Activated CD4-positive, alpha-beta T cell treated with anti-CD3 and anti-CD28 coated beads, Interleukin-2, amount 10 ng/mL, durations not matched to agents 24 days and 14 days (primary cell): Measurements from ENCODE around the gene APBA2. TPM values are rescaled to one million over a fixed set of nuclear protein-coding genes. Genes with fewer than 3 reads are reported as not detected.

Experiments used
- DNase-seq: peaks from one replicate; pipeline ENCODE4 v3.0.0; 2022
- H3K27ac Mint-ChIP-seq: one replicate; pipeline ENCODE4 v1.8.0; 2022; ENCODE audit warnings: mild to moderate bottlenecking, mixed read lengths
- H3K27me3 Mint-ChIP-seq: one replicate; pipeline ENCODE4 v1.8.0; 2022; ENCODE audit warnings: mixed read lengths
- H3K36me3 Mint-ChIP-seq: one replicate; pipeline ENCODE4 v1.8.0; 2022; ENCODE audit warnings: low read depth, mild to moderate bottlenecking, mixed read lengths
- H3K4me1 Mint-ChIP-seq: one replicate; pipeline ENCODE4 v1.8.0; 2021; ENCODE audit warnings: mixed read lengths
- H3K4me3 Mint-ChIP-seq: one replicate; pipeline ENCODE4 v1.8.0; 2022; ENCODE audit warnings: mild to moderate bottlenecking, moderate library complexity, mixed read lengths
- H3K9me3 Mint-ChIP-seq: one replicate; pipeline ENCODE4 v1.8.0; 2021; ENCODE audit warnings: mixed read lengths
- intact Hi-C: fragments of 100-400 bp; cut with micrococcal nuclease; formaldehyde crosslinking; loops from one replicate; pipeline ENCODE4 v1.15.1; 2023
- total RNA-seq: library from RNA; stranded (reverse); gene quantifications from 2 replicates; pipeline ENCODE4 v1.2.3, GENCODE V29; 2022

The APBA2 gene
- total RNA-seq, 1 donor from 2014 or later: 1.9 TPM

DNA sequence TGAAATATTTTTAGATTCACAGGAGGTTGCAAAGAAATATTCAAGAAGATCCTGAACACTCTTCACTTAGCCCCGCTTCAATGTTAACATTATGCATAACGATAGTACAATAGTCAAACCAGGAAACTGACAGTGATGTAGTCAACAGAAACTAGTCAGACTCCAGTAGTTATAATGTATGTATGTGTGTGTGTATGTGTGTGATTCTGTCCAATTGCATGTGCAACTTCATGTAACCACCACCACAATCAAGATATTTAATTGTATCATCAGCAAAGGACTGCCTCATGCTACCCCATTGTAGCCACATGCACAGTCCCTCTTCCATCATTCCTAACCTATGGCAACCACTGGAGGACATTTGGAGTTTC is 77.9 kb downstream of the APBA2 start:
- Mint-ChIP-seq H3K27ac (no peak overlapping the region), H3K4me3 (no peak overlapping the region), H3K36me3 (no peaks in the 10 kb centered on the region), H3K9me3 (no peaks in the 10 kb centered on the region), H3K27me3 (no peaks in the 10 kb centered on the region), H3K4me1 (peaks cover 5% of the 10 kb centered on the region)
- intact Hi-C loops: no loop called here
- DNase-seq: no peak

GRCh38 chr15:28964098-28964497 is 78.3 kb downstream of the APBA2 start:
- no peaks in the 10 kb centered on the region for H3K9me3 Mint-ChIP-seq
- no peaks in the 10 kb centered on the region for H3K27me3 Mint-ChIP-seq
- peaks cover 5% of the 10 kb centered on the region for H3K4me1 Mint-ChIP-seq
- no peaks in the 10 kb centered on the region for H3K36me3 Mint-ChIP-seq
- no peak overlapping the region for H3K27ac Mint-ChIP-seq
- no peak for DNase-seq
- intact Hi-C loops: no loop called here
- H3K4me3 Mint-ChIP-seq: no peak overlapping the region

DNA sequence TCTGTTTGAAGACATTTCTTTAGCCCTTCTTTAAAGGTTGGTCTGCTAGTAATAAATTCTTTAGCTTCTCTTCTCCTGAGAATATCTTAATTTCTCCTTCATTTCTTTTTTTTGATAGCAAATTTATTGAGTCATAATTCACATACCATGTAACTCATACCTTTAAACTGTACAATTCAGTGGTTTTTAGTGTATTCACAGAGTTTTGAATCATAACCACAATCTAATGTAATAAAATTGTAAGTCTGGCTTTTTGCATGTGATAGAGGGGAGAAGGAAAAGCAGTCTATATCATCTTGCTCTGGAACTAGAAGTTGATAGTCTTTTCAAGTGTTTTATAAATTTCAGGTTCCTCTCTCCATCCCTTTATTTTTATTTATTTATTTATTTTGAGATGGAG is 81.3 kb downstream of the APBA2 start:
- no peaks in the 10 kb centered on the region for H3K36me3 Mint-ChIP-seq
- no peak overlapping the region for H3K27ac Mint-ChIP-seq
- intact Hi-C loops: no loop called here
- no peak overlapping the region for H3K4me3 Mint-ChIP-seq
- no peaks in the 10 kb centered on the region for H3K27me3 Mint-ChIP-seq
- DNase-seq: no peak
- no peaks in the 10 kb centered on the region for H3K9me3 Mint-ChIP-seq
- peaks cover 5% of the 10 kb centered on the region for H3K4me1 Mint-ChIP-seq

DNA sequence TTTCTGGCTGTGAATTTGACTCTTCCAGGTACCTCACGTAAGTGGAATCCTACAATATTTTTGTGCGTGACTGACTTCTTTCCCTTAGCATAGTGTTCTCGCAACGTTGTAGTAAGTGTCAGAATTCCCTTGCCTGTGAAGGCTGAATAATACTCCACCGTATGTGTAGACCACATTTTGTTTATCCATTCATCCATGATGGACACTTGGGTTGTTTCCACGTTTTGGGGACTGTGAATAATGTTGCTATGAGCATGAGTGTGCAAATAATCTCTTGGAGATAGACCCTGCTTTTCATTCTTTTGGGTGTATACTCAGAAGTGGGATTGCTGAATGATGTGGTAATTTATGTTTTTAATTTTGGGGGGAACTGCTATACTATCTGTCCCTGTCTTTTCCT is 82.2 kb downstream of the APBA2 start:
- no peaks in the 10 kb centered on the region for H3K9me3 Mint-ChIP-seq
- H3K27me3 Mint-ChIP-seq: no peaks in the 10 kb centered on the region
- intact Hi-C loops: no loop called here
- no peak for DNase-seq
- H3K4me3 Mint-ChIP-seq: no peak overlapping the region
- H3K27ac Mint-ChIP-seq: no peak overlapping the region
- H3K4me1 Mint-ChIP-seq: peaks cover 2% of the 10 kb centered on the region
- H3K36me3 Mint-ChIP-seq: no peaks in the 10 kb centered on the region

- Mint-ChIP-seq H3K4me3 (no peak overlapping the region), H3K9me3 (no peaks in the 10 kb centered on the region), H3K27me3 (no peaks in the 10 kb centered on the region), H3K4me1 (no peaks in the 10 kb centered on the region), H3K36me3 (no peaks in the 10 kb centered on the region), H3K27ac (no peak overlapping the region)
- intact Hi-C loops: no loop called here
- DNase-seq: no peak
Measured at GRCh38 chr15:28969511-28970085, 83.8 kb downstream of the APBA2 start.

DNA sequence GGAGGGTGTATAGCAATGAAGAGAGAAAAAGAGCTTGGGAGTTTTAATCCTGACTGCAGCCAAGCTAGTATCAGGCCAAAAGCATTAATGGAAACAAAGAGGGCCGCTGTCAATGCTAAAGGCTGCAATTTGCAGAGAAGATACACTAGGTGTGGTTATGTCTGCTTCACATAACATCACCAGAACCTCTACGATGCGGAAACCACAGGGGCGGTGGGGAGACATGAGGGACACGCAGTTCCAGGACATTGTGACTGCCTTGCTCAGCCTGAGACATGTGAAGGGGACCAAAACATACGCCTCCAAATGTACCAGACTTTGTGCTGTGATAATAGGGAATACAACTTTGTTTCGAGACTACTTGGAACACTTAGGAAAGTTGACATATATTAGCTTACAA is 88.4 kb downstream of the APBA2 start:
- H3K9me3 Mint-ChIP-seq: no peaks in the 10 kb centered on the region
- intact Hi-C loops: no loop called here
- H3K4me3 Mint-ChIP-seq: no peak overlapping the region
- peak; percentile 65 for DNase-seq
- no peaks in the 10 kb centered on the region for H3K36me3 Mint-ChIP-seq
- no peaks in the 10 kb centered on the region for H3K4me1 Mint-ChIP-seq
- peaks cover 1% of the 10 kb centered on the region for H3K27me3 Mint-ChIP-seq
- H3K27ac Mint-ChIP-seq: no peak overlapping the region

GRCh38 chr15:28975766-28976179 is 90.0 kb downstream of the APBA2 start:
- no peaks in the 10 kb centered on the region for H3K36me3 Mint-ChIP-seq
- intact Hi-C loops: loop anchor here (5.0 kb wide), 1 partner anchor 117 kb away; no protein-coding TSS in a partner anchor
- H3K4me3 Mint-ChIP-seq: no peak overlapping the region
- H3K27me3 Mint-ChIP-seq: peaks cover 4% of the 10 kb centered on the region
- H3K27ac Mint-ChIP-seq: no peak overlapping the region
- DNase-seq: peak; percentile 90
- no peaks in the 10 kb centered on the region for H3K9me3 Mint-ChIP-seq
- H3K4me1 Mint-ChIP-seq: no peaks in the 10 kb centered on the region

DNA sequence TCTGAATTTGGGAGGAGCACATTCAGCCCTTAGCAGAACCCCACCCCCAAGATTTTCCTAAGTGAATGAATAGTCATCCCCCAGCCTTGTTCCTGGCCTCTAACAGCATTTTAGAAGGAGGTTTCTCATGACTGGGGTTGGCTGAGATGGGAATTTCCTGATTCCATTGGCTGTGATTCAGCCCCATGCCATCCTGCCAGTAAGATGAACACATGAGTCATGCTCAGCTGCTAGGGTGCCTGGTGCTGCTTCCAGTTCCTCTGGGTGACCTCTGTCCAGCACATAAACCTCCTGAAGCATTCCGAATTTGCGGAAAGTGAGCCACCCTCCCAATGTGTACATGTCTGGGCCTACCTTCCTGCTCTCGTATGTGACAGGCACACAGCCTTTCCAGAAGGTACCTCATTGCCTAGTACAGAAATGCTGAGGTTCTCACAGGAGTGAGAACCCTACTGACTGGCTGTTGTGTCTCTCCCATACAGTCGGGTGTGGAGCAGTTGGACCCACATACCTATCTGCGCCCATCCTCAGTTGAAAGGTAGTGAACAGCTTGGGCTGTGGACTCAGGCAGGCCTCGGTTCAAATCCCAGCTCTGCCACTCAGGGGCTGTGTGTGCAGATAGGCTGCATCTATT is 91.7 kb downstream of the APBA2 start:
- Mint-ChIP-seq H3K9me3 (no peaks in the 10 kb centered on the region), H3K4me3 (no peak overlapping the region), H3K36me3 (no peaks in the 10 kb centered on the region), H3K27ac (no peak overlapping the region), H3K27me3 (peaks cover 6% of the 10 kb centered on the region), H3K4me1 (no peaks in the 10 kb centered on the region)
- intact Hi-C loops: loop anchor here (5.0 kb wide), 1 partner anchor 115 kb away; no protein-coding TSS in a partner anchor
- no peak for DNase-seq

- Mint-ChIP-seq H3K36me3 (no peaks in the 10 kb centered on the region), H3K27ac (no peak overlapping the region), H3K4me3 (no peak overlapping the region), H3K4me1 (no peaks in the 10 kb centered on the region), H3K27me3 (peaks cover 6% of the 10 kb centered on the region), H3K9me3 (no peaks in the 10 kb centered on the region)
- intact Hi-C loops: loop anchor here (5.0 kb wide), 1 partner anchor 114 kb away; no protein-coding TSS in a partner anchor
- DNase-seq: no peak
Measured at GRCh38 chr15:28978011-28978378, 92.2 kb downstream of the APBA2 start.

GRCh38 chr15:28978661-28979060 is 92.9 kb downstream of the APBA2 start:
- Mint-ChIP-seq H3K27me3 (peaks cover 6% of the 10 kb centered on the region), H3K4me3 (no peak overlapping the region)

GRCh38 chr15:28979208-28979841 is 93.6 kb downstream of the APBA2 start:
- no peak overlapping the region for H3K4me3 Mint-ChIP-seq
- H3K27me3 Mint-ChIP-seq: peaks cover 6% of the 10 kb centered on the region
- no peaks in the 10 kb centered on the region for H3K4me1 Mint-ChIP-seq
- DNase-seq: no peak
- intact Hi-C loops: loop anchor here (5.0 kb wide), 1 partner anchor 113 kb away; no protein-coding TSS in a partner anchor
- no peaks in the 10 kb centered on the region for H3K9me3 Mint-ChIP-seq
- H3K36me3 Mint-ChIP-seq: no peaks in the 10 kb centered on the region
- no peak overlapping the region for H3K27ac Mint-ChIP-seq

More at GRCh38 chr15:28978661-28979060, 92.9 kb downstream of the APBA2 start:
- intact Hi-C loops: loop anchor here (5.0 kb wide), 1 partner anchor 114 kb away; no protein-coding TSS in a partner anchor
- H3K4me1 Mint-ChIP-seq: no peaks in the 10 kb centered on the region
- H3K27ac Mint-ChIP-seq: no peak overlapping the region
- H3K9me3 Mint-ChIP-seq: no peaks in the 10 kb centered on the region
- no peaks in the 10 kb centered on the region for H3K36me3 Mint-ChIP-seq
- DNase-seq: no peak

GRCh38 chr15:28980709-28981350 is 95.1 kb downstream of the APBA2 start:
- no peak for DNase-seq
- Mint-ChIP-seq H3K27me3 (peaks cover 5% of the 10 kb centered on the region), H3K36me3 (no peaks in the 10 kb centered on the region), H3K4me1 (no peaks in the 10 kb centered on the region), H3K4me3 (no peak overlapping the region), H3K9me3 (no peaks in the 10 kb centered on the region), H3K27ac (no peak overlapping the region)
- intact Hi-C loops: no loop called here

DNA sequence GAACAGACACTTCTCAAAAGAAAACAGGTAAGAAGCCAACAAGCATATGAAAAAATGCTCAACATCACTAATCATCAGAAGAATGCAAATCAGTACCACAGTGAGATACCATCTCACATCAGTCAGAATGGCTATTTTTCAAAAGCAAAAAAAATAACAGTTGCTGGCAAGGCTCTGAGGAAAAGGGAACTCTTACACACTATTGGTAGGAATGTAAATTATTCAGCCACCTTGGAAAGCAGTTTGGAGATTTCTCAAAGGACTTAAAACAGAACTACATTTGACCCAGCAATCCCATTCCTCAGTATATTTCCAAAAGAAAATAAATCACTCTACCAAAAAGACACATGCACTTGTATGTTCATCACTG is 95.6 kb downstream of the APBA2 start:
- intact Hi-C loops: no loop called here
- Mint-ChIP-seq H3K9me3 (no peaks in the 10 kb centered on the region), H3K36me3 (no peaks in the 10 kb centered on the region), H3K27me3 (peaks cover 5% of the 10 kb centered on the region), H3K27ac (no peak overlapping the region), H3K4me3 (no peak overlapping the region), H3K4me1 (peaks cover 3% of the 10 kb centered on the region)
- DNase-seq: no peak

- H3K27ac Mint-ChIP-seq: no peak overlapping the region
- H3K27me3 Mint-ChIP-seq: peaks cover 5% of the 10 kb centered on the region
- intact Hi-C loops: no loop called here
- no peaks in the 10 kb centered on the region for H3K36me3 Mint-ChIP-seq
- no peaks in the 10 kb centered on the region for H3K9me3 Mint-ChIP-seq
- no peak for DNase-seq
- H3K4me3 Mint-ChIP-seq: no peak overlapping the region
- H3K4me1 Mint-ChIP-seq: peaks cover 3% of the 10 kb centered on the region
Measured at GRCh38 chr15:28981921-28982320, 96.1 kb downstream of the APBA2 start.
